SHP77 (cell line): ENCODE results near the gene CEP76.

Experiments used
- DNase-seq, 2 experiments: peaks; one replicate each; lab custom pipeline; 2025; lab: John Stamatoyannopoulos, UW

Gene CEP76

GRCh38 chr18:12702221-12703095 is at the start of gene CEP76, which contains the start of gene PSMG2:
CEP76 (minus strand) TSS chr18:12702723; CDS start chr18:12702548, 175 bp downstream.
PSMG2 (plus strand) TSS chr18:12703042; CDS start chr18:12703108, 66 bp downstream.
- DNase-seq = peak; percentile 65 to 71

- no peak for DNase-seq
These were observed 49.4 kb upstream of the CEP76 start for GRCh38 chr18:12751891-12752290.

GRCh38 chr18:12751503-12751884 is 49.0 kb upstream of the CEP76 start:
- DNase-seq = no peak

- DNase-seq = no peak
These were observed 48.4 kb upstream of the CEP76 start for GRCh38 chr18:12750715-12751502.

- DNase-seq = no peak
These were observed 47.7 kb upstream of the CEP76 start for GRCh38 chr18:12750076-12750714.

- no peak for DNase-seq
These were observed 46.6 kb upstream of the CEP76 start for GRCh38 chr18:12749121-12749520.

GRCh38 chr18:12748671-12749070 is 46.1 kb upstream of the CEP76 start:
- DNase-seq = no peak

GRCh38 chr18:12747530-12748315 is 45.2 kb upstream of the CEP76 start:
- DNase-seq = no peak

- no peak for DNase-seq
These were observed 42.7 kb upstream of the CEP76 start for GRCh38 chr18:12745095-12745795.

GRCh38 chr18:12744103-12744502 is 41.6 kb upstream of the CEP76 start:
- DNase-seq = no peak

- DNase-seq = no peak
These were observed 39.9 kb upstream of the CEP76 start for GRCh38 chr18:12742453-12742852.

- no peak for DNase-seq
These were observed 38.8 kb upstream of the CEP76 start for GRCh38 chr18:12741351-12741750.

- no peak for DNase-seq
These were observed 34.9 kb upstream of the CEP76 start for GRCh38 chr18:12737243-12737902.

- peak; percentile 11 to 36 for DNase-seq
These were observed 24.4 kb upstream of the CEP76 start for GRCh38 chr18:12726774-12727550.

- no peak for DNase-seq
These were observed 23.8 kb upstream of the CEP76 start for GRCh38 chr18:12726331-12726730.

- no peak for DNase-seq
These were observed 20.2 kb upstream of the CEP76 start for GRCh38 chr18:12722731-12723130.

GRCh38 chr18:12721495-12722275 is 19.2 kb upstream of the CEP76 start:
- no peak for DNase-seq

- no peak for DNase-seq
These were observed 8.9 kb upstream of the CEP76 start for GRCh38 chr18:12711446-12711845.

- DNase-seq = no peak
These were observed 1.1 kb upstream of the CEP76 start for GRCh38 chr18:12703664-12704063.
